K562 treated with DMSO at 1 percent for 4 hours (cell line): ENCODE results near the gene CST9. TPM values are rescaled to one million over a fixed set of nuclear protein-coding genes. Genes with fewer than 3 reads are reported as not detected.

ENCODE experiments used
- total RNA-seq: library from RNA; unstranded; fragments of 300-600 nt; gene quantifications from 2 replicates; pipeline ENCODE4 v1.2.3, GENCODE V29; 2022; ENCODE audit not compliant: insufficient read depth

Gene CST9
- not detected in 2 replicates for total RNA-seq

GRCh38 chr20:23605867-23606651 lies at the start of gene CST9:
Gene CST9, minus strand, starts transcription at chr20:23605917. Its CDS starts 53 bp downstream, at chr20:23605864.

GRCh38 chr20:23637282-23638221 lies 31.8 kb upstream of the CST9 start, which contains the start of gene CST3:
Gene CST3, minus strand, starts transcription at chr20:23637955. Its CDS starts 93 bp downstream, at chr20:23637862.

GRCh38 chr20:23568320-23568970 lies 37.3 kb downstream of the CST9 start, which contains the start of gene CST9L:
Gene CST9L, minus strand, starts transcription at chr20:23568484. Its CDS starts 34 bp downstream, at chr20:23568450.

Other genes with a start within 250 kb of the CST9 start
- 5.8 and 9.7 TPM in 2 replicates for gene GZF1, start 243.7 kb downstream of the CST9 start, total RNA-seq
- 1.8 and 2.5 TPM in 2 replicates for gene NAPB, start 184.4 kb downstream of the CST9 start, total RNA-seq
- not detected in 2 replicates for gene CSTL1, start 166.2 kb downstream of the CST9 start, total RNA-seq
- gene CST11, start 153.0 kb downstream of the CST9 start, total RNA-seq = not detected in 2 replicates
- not detected in 2 replicates for gene CST8, start 114.8 kb downstream of the CST9 start, total RNA-seq
- gene CST9L, start 37.4 kb downstream of the CST9 start, total RNA-seq = not detected in 2 replicates
- 296 and 302 TPM in 2 replicates for gene CST3, start 32.0 kb upstream of the CST9 start, total RNA-seq
- not detected in 2 replicates for gene CST4, start 83.1 kb upstream of the CST9 start, total RNA-seq
- not detected in 2 replicates for gene CST1, start 145.0 kb upstream of the CST9 start, total RNA-seq
- not detected in 2 replicates for gene CST2, start 220.8 kb upstream of the CST9 start, total RNA-seq